GM18517 (cell line): ENCODE measurements around the gene ME3.
A peak's percentile ranks its signal among the peaks of the same experiment; 100 is the strongest.

Experiments
- ATAC-seq: cut with Tn5 transposase; IDR thresholded peaks from one replicate; pipeline ENCODE4 v1.9.1; 2021; ENCODE audit warnings: mild to moderate bottlenecking, moderate library complexity; ENCODE audit not compliant: unreplicated experiment

ME3 gene

GRCh38 chr11:86519064-86519911 is 153.1 kb downstream of the ME3 start:
- ATAC-seq = no peak

GRCh38 chr11:86518211-86518610 is 154.2 kb downstream of the ME3 start:
- ATAC-seq = no peak

- ATAC-seq = no peak
Measured at GRCh38 chr11:86517557-86517956, 154.9 kb downstream of the ME3 start.

- no peak for ATAC-seq
Measured at GRCh38 chr11:86515297-86516094, 156.9 kb downstream of the ME3 start.

- ATAC-seq = no peak
Measured at GRCh38 chr11:86514453-86514852, 158.0 kb downstream of the ME3 start.

- ATAC-seq = no peak
Measured at GRCh38 chr11:86513746-86514373, 158.6 kb downstream of the ME3 start.

- ATAC-seq = no peak
Measured at GRCh38 chr11:86513138-86513537, 159.3 kb downstream of the ME3 start.

- peak; percentile 84 for ATAC-seq
Measured at GRCh38 chr11:86511086-86511551, 161.3 kb downstream of the ME3 start.

- no peak for ATAC-seq
Measured at GRCh38 chr11:86510674-86511073, 161.7 kb downstream of the ME3 start.

- no peak for ATAC-seq
Measured at GRCh38 chr11:86510097-86510496, 162.3 kb downstream of the ME3 start.

- ATAC-seq = no peak
Measured at GRCh38 chr11:86509588-86509974, 162.8 kb downstream of the ME3 start.

GRCh38 chr11:86508604-86509587 is 163.5 kb downstream of the ME3 start:
- ATAC-seq = no peak

- no peak for ATAC-seq
Measured at GRCh38 chr11:86507249-86507845, 165.1 kb downstream of the ME3 start.

- no peak for ATAC-seq
Measured at GRCh38 chr11:86506235-86506634, 166.2 kb downstream of the ME3 start.

- ATAC-seq = no peak
Measured at GRCh38 chr11:86503131-86503530, 169.3 kb downstream of the ME3 start.

GRCh38 chr11:86502137-86502642 is 170.2 kb downstream of the ME3 start:
- ATAC-seq = no peak

GRCh38 chr11:86500500-86501140 is 171.8 kb downstream of the ME3 start:
- ATAC-seq = no peak

- no peak for ATAC-seq
Measured at GRCh38 chr11:86499723-86500129, 172.7 kb downstream of the ME3 start.

GRCh38 chr11:86497836-86498235 is 174.6 kb downstream of the ME3 start:
- ATAC-seq = no peak
